ENCODE measurements around the gene HRH4.

The HRH4 gene

GRCh38 chr18:24465486-24465885 lies 5.0 kb downstream of the HRH4 start:
- no peak for DNase-seq (ENCODE audit: low read depth, low spot score)

- no peak for DNase-seq (ENCODE audit: low read depth, low spot score)
Observed at GRCh38 chr18:24466771-24467170, 6.3 kb downstream of the HRH4 start.

- no peak for DNase-seq (ENCODE audit: low read depth, low spot score)
Observed at GRCh38 chr18:24470022-24470618, 9.7 kb downstream of the HRH4 start.

GRCh38 chr18:24470805-24471204 lies 10.4 kb downstream of the HRH4 start:
- DNase-seq (ENCODE audit: low read depth, low spot score), result no peak

GRCh38 chr18:24472591-24472990 lies 12.2 kb downstream of the HRH4 start:
- DNase-seq (ENCODE audit: low read depth, low spot score), result no peak

GRCh38 chr18:24474406-24474805 lies 14.0 kb downstream of the HRH4 start:
- DNase-seq (ENCODE audit: low read depth, low spot score), result no peak

GRCh38 chr18:24475926-24476589 lies 15.6 kb downstream of the HRH4 start:
- DNase-seq (ENCODE audit: low read depth, low spot score), result no peak

GRCh38 chr18:24479371-24479770 lies 18.9 kb downstream of the HRH4 start:
- no peak for DNase-seq (ENCODE audit: low read depth, low spot score)

GRCh38 chr18:24482821-24483220 lies 22.4 kb downstream of the HRH4 start:
- DNase-seq (ENCODE audit: low read depth, low spot score), result no peak

GRCh38 chr18:24485681-24486080 lies 25.2 kb downstream of the HRH4 start:
- DNase-seq (ENCODE audit: low read depth, low spot score), result no peak

- no peak for DNase-seq (ENCODE audit: low read depth, low spot score)
Observed at GRCh38 chr18:24486684-24487083, 26.2 kb downstream of the HRH4 start.

GRCh38 chr18:24488824-24489493 lies 28.5 kb downstream of the HRH4 start:
- DNase-seq (ENCODE audit: low read depth, low spot score), result no peak

- no peak for DNase-seq (ENCODE audit: low read depth, low spot score)
Observed at GRCh38 chr18:24490539-24490938, 30.1 kb downstream of the HRH4 start.

GRCh38 chr18:24491927-24492834 lies 31.7 kb downstream of the HRH4 start:
- DNase-seq (ENCODE audit: low read depth, low spot score), result no peak

GRCh38 chr18:24494586-24494985 lies 34.1 kb downstream of the HRH4 start:
- no peak for DNase-seq (ENCODE audit: low read depth, low spot score)

- no peak for DNase-seq (ENCODE audit: low read depth, low spot score)
Observed at GRCh38 chr18:24497031-24497754, 36.8 kb downstream of the HRH4 start.

GRCh38 chr18:24499814-24500213 lies 39.4 kb downstream of the HRH4 start:
- DNase-seq (ENCODE audit: low read depth, low spot score), result no peak

- no peak for DNase-seq (ENCODE audit: low read depth, low spot score)
Observed at GRCh38 chr18:24500217-24500616, 39.8 kb downstream of the HRH4 start.

- no peak for DNase-seq (ENCODE audit: low read depth, low spot score)
Observed at GRCh38 chr18:24500766-24501165, 40.3 kb downstream of the HRH4 start.

- no peak for DNase-seq (ENCODE audit: low read depth, low spot score)
Observed at GRCh38 chr18:24502667-24503523, 42.5 kb downstream of the HRH4 start.

All from smooth muscle cell of the brain vasculature (primary cell).